C4-2B (cell line): ENCODE measurements around the gene BCL10.
A peak's percentile ranks its signal among the peaks of the same experiment; 100 is the strongest.

Source experiments
- H3K27ac ChIP-seq: fragments of 450-650 bp; 2 replicates; pipeline ENCODE4 v1.5.1; 2017
- CTCF ChIP-seq: fragments of 450-650 bp; conservative IDR thresholded peaks from 2 replicates; pipeline ENCODE4 v1.5.1; 2017; ENCODE audit warnings: mild to moderate bottlenecking
- ZFX ChIP-seq: fragments of 450-650 bp; IDR thresholded peaks from 2 replicates; pipeline ENCODE4 v1.6.1; 2017

BCL10 gene

GRCh38 chr1:85284202-85284601, 7.8 kb upstream of the BCL10 start:
- no peak for TF ChIP-seq ZFX
- TF ChIP-seq CTCF = no peak
- H3K27ac ChIP-seq = no peak overlapping the region

GRCh38 chr1:85283475-85284199, 7.2 kb upstream of the BCL10 start:
- H3K27ac ChIP-seq = no peak overlapping the region

GRCh38 chr1:85282424-85282823, 6.0 kb upstream of the BCL10 start:
- TF ChIP-seq ZFX (no peak), CTCF (no peak; the same call in 1 of the 2 replicates)
- no peak overlapping the region for H3K27ac ChIP-seq

More at GRCh38 chr1:85283475-85284199, 7.2 kb upstream of the BCL10 start:
- TF ChIP-seq ZFX (no peak), CTCF (no peak)

- H3K27ac ChIP-seq = no peak overlapping the region
- TF ChIP-seq ZFX (no peak), CTCF (no peak)
Measured at GRCh38 chr1:85280636-85281035, 4.2 kb upstream of the BCL10 start.

GRCh38 chr1:85279458-85280080, 3.1 kb upstream of the BCL10 start:
- TF ChIP-seq CTCF (no peak), ZFX (no peak)
- H3K27ac ChIP-seq = peak overlapping the region; percentile 59

- TF ChIP-seq CTCF (no peak), ZFX (no peak)
- H3K27ac ChIP-seq = peak overlapping the region; percentile 59
Measured at GRCh38 chr1:85278853-85279314, 2.5 kb upstream of the BCL10 start.

- peak overlapping the region; percentile 92 for H3K27ac ChIP-seq
- no peak for TF ChIP-seq ZFX
- no peak for TF ChIP-seq CTCF
Measured at GRCh38 chr1:85277802-85278201, 1.4 kb upstream of the BCL10 start.
